HCT116 (cell line): ENCODE measurements around the gene TLCD3A. TPM values are rescaled to one million over a fixed set of nuclear protein-coding genes. Genes with fewer than 3 reads are reported as not detected.

Experiments
- ATAC-seq: fragments of 200-7000 bp; cut with Tn5 transposase; 2 replicates; pipeline ENCODE4 v1.9.1; 2020; ENCODE audit warnings: mild to moderate bottlenecking, moderate library complexity
- BruUV-seq: library from RNA; stranded (reverse); fragments of 400-500 nt; replicated peaks from 2 replicates; lab custom pipeline; 2021; lab: Mats Ljungman, UMichigan
- CTCF ChIA-PET: fragments of 300-600 bp; sonication (Branson Sonifier 250); formaldehyde crosslinking; loops from one replicate; lab custom pipeline; 2021; ENCODE audit warnings: antibody characterized with exemption; lab: Charles Lee
- POLR2A ChIA-PET: fragments of 300-600, 350-600 bp; sonication (Branson Sonifier 250); formaldehyde crosslinking; loops from one replicate; lab custom pipeline; 2021; ENCODE audit warnings: antibody characterized with exemption; lab: Charles Lee
- RAD21 ChIA-PET, 2 experiments: fragments of 300-600 bp; sonication (Branson Sonifier 250); formaldehyde crosslinking; loops; one replicate each; lab custom pipeline; 2023; ENCODE audit warnings: low total read pairs in 2 of 2; ENCODE audit not compliant: uncharacterized antibody in 2 of 2, unreplicated experiment in 2 of 2, low non-redundant PET in 1 of 2; lab: Charles Lee
- DNase-seq: peaks from one replicate; pipeline ENCODE4 v3.0.0-alpha.2; 2010; ENCODE audit warnings: low read depth, low spot score
- H2AFZ ChIP-seq: fragments of 200-600 bp; shearing (Covaris generic), sonication (generic); 2 replicates; pipeline ENCODE4 v1.6.1; 2017; ENCODE audit warnings: low read depth, mixed run types, mixed read lengths, antibody characterized with exemption, low read length; ENCODE audit not compliant: poor library complexity, severe bottlenecking
- H3K27ac ChIP-seq: 2 replicates; pipeline ENCODE4 v1.5.1; 2012; ENCODE audit warnings: low read depth, low read length
- H3K27me3 ChIP-seq: fragments of 200-600 bp; sonication (generic); 2 replicates; pipeline ENCODE4 v1.6.1; 2016; ENCODE audit warnings: mixed run types, low read length, mixed read lengths; ENCODE audit not compliant: insufficient read depth
- H3K36me3 ChIP-seq, 2 experiments: fragments of 200-500 bp in 1 of 2; fragments of 200-600 bp in 1 of 2; sonication (Bioruptor generic) in 1 of 2; sonication (generic) in 1 of 2; 2 replicates each; pipeline versions ENCODE4 v1.5.1 to v1.6.1; 2014 to 2016; ENCODE audit warnings: low read length in 2 of 2, inconsistent platforms in 1 of 2, mixed read lengths in 1 of 2, mixed run types in 1 of 2; ENCODE audit not compliant: insufficient read depth in 2 of 2, control insufficient read depth in 1 of 2
- H3K4me1 ChIP-seq, 2 experiments: fragments of 200-600 bp in 1 of 2; sonication (generic) in 1 of 2; 2 replicates each; pipeline versions ENCODE4 v1.5.1 to v1.6.1; 2012 to 2017; ENCODE audit warnings: low read length in 2 of 2, inconsistent platforms in 1 of 2, mild to moderate bottlenecking in 1 of 2, mixed read lengths in 1 of 2, mixed run types in 1 of 2, moderate library complexity in 1 of 2; ENCODE audit not compliant: insufficient read depth in 2 of 2, control insufficient read depth in 1 of 2
- H3K4me2 ChIP-seq: fragments of 200-600 bp; sonication (generic); 2 replicates; pipeline ENCODE4 v1.6.1; 2017; ENCODE audit warnings: mixed run types, low read length, mixed read lengths
- H3K4me3 ChIP-seq, 2 experiments: fragments of 200-600 bp in 1 of 2; sonication (generic) in 1 of 2; replicated peaks in 1 of 2; 2 replicates each; pipeline ENCODE4 v1.5.1; 2011 to 2016; ENCODE audit warnings: low read length in 2 of 2, control low read depth in 1 of 2, low read depth in 1 of 2, mild to moderate bottlenecking in 1 of 2, mixed read lengths in 1 of 2, mixed run types in 1 of 2
- H3K79me2 ChIP-seq: fragments of 200-600 bp; sonication (generic); 2 replicates; pipeline ENCODE4 v1.6.1; 2017; ENCODE audit warnings: mild to moderate bottlenecking, mixed run types, low read length, moderate library complexity, mixed read lengths; ENCODE audit not compliant: insufficient read depth
- H3K9ac ChIP-seq: fragments of 200-600 bp; sonication (generic); 2 replicates; pipeline ENCODE4 v1.6.1; 2016; ENCODE audit warnings: low read length, mixed read lengths
- H3K9me2 ChIP-seq: fragments of 200-600 bp; sonication (generic), shearing (Covaris generic); 2 replicates; pipeline ENCODE4 v1.6.1; 2017; ENCODE audit warnings: mixed run types, mild to moderate bottlenecking, moderate library complexity; ENCODE audit not compliant: insufficient read depth
- H3K9me3 ChIP-seq, 2 experiments: fragments of 200-500 bp in 1 of 2; fragments of 200-600 bp in 1 of 2; sonication (Bioruptor generic) in 1 of 2; sonication (generic) in 1 of 2; 2 replicates each; pipeline ENCODE4 v1.6.1; 2014 to 2017; ENCODE audit warnings: low read length in 2 of 2, mixed read lengths in 2 of 2, inconsistent platforms in 1 of 2, low read depth in 1 of 2, mild to moderate bottlenecking in 1 of 2, mixed run types in 1 of 2, moderate library complexity in 1 of 2; ENCODE audit not compliant: control insufficient read depth in 1 of 2, insufficient read depth in 1 of 2
- H4K20me1 ChIP-seq: fragments of 200-600 bp; sonication (generic), shearing (Covaris generic); 2 replicates; pipeline ENCODE4 v1.6.1; 2017; ENCODE audit warnings: mixed run types, mild to moderate bottlenecking, moderate library complexity; ENCODE audit not compliant: insufficient read depth
- EGR1 ChIP-seq: IDR thresholded peaks from 2 replicates; pipeline ENCODE4 v1.6.1; 2012; ENCODE audit warnings: low read depth
- ELF1 ChIP-seq: IDR thresholded peaks from 2 replicates; pipeline ENCODE4 v1.6.1; 2012; ENCODE audit warnings: low read depth, borderline replicate concordance
- EZH2 ChIP-seq: fragments of 200-600 bp; sonication (generic); IDR thresholded peaks from 2 replicates; pipeline ENCODE4 v1.6.1; 2017; ENCODE audit warnings: antibody characterized with exemption, mixed run types
- EZH2phosphoT487 ChIP-seq: fragments of 200-600 bp; IDR thresholded peaks from 2 replicates; pipeline ENCODE4 v1.6.1; 2018; ENCODE audit warnings: antibody characterized with exemption, borderline replicate concordance
- FOSL1 ChIP-seq: IDR thresholded peaks from 2 replicates; pipeline ENCODE4 v1.6.1; 2012; ENCODE audit warnings: low read depth
- JUND ChIP-seq: IDR thresholded peaks from 2 replicates; pipeline ENCODE4 v1.6.1; 2012
- POLR2A ChIP-seq: IDR thresholded peaks from 2 replicates; pipeline ENCODE4 v1.7.0; 2011; ENCODE audit warnings: borderline replicate concordance; ENCODE audit not compliant: insufficient read depth, insufficient read length; ENCODE audit errors: extremely low read depth
- POLR2AphosphoS5 ChIP-seq: IDR thresholded peaks from 2 replicates; pipeline ENCODE4 v1.6.1; 2011; ENCODE audit warnings: mild to moderate bottlenecking, low read depth, low read length, moderate library complexity
- SP1 ChIP-seq: IDR thresholded peaks from 2 replicates; pipeline ENCODE4 v1.6.1; 2012; ENCODE audit warnings: low read depth
- SRF ChIP-seq: IDR thresholded peaks from 2 replicates; pipeline ENCODE4 v1.6.1; 2012; ENCODE audit warnings: low read depth
- TCF7L2 ChIP-seq: IDR thresholded peaks from 2 replicates; pipeline ENCODE4 v1.7.0; 2011; ENCODE audit warnings: borderline replicate concordance, inconsistent platforms; ENCODE audit not compliant: insufficient read depth, insufficient read length; ENCODE audit errors: extremely low read depth
- YY1 ChIP-seq: IDR thresholded peaks from 2 replicates; pipeline ENCODE4 v1.6.1; 2011; ENCODE audit warnings: low read length, low read depth, moderate library complexity, mild to moderate bottlenecking; ENCODE audit not compliant: insufficient replicate concordance; ENCODE audit errors: extremely low read depth
- ZFX ChIP-seq: fragments of 450-650 bp; IDR thresholded peaks from 2 replicates; pipeline ENCODE4 v1.6.1; 2017
- intact Hi-C: fragments of 100-400 bp; cut with micrococcal nuclease; formaldehyde crosslinking; loops from 2 replicates; pipeline ENCODE4 v1.10.0; 2022
- total RNA-seq: library from RNA; stranded (reverse); gene quantifications from one replicate; pipeline ENCODE4 v1.2.1, GENCODE V29; 2021; ENCODE audit not compliant: unreplicated experiment
- TF ChIP-seq, protein P1 (sequence below), 3 experiments: fragments of 200-600 bp in 1 of 3; sonication (generic) in 1 of 3; IDR thresholded peaks in 2 of 3; conservative IDR thresholded peaks in 1 of 3; 2 replicates each; pipeline ENCODE4 v1.5.1; 2012 to 2017; ENCODE audit warnings: low read depth in 2 of 3, low read length in 2 of 3, antibody characterized with exemption in 1 of 3, borderline replicate concordance in 1 of 3, control low read depth in 1 of 3, mild to moderate bottlenecking in 1 of 3, mixed read lengths in 1 of 3, mixed run types in 1 of 3, moderate library complexity in 1 of 3; ENCODE audit not compliant: insufficient read depth in 1 of 3
- TF ChIP-seq, protein P2 (sequence below): IDR thresholded peaks from 2 replicates; pipeline ENCODE4 v1.6.1; 2012
- TF ChIP-seq, protein P3 (sequence below): IDR thresholded peaks from 2 replicates; pipeline ENCODE4 v1.6.1; 2011; ENCODE audit warnings: mild to moderate bottlenecking, low read length, moderate library complexity; ENCODE audit not compliant: insufficient replicate concordance; ENCODE audit errors: extremely low read depth

The TLCD3A gene
- total RNA-seq, 1 experiment from 2014 or later: 26.0 TPM

DNA sequence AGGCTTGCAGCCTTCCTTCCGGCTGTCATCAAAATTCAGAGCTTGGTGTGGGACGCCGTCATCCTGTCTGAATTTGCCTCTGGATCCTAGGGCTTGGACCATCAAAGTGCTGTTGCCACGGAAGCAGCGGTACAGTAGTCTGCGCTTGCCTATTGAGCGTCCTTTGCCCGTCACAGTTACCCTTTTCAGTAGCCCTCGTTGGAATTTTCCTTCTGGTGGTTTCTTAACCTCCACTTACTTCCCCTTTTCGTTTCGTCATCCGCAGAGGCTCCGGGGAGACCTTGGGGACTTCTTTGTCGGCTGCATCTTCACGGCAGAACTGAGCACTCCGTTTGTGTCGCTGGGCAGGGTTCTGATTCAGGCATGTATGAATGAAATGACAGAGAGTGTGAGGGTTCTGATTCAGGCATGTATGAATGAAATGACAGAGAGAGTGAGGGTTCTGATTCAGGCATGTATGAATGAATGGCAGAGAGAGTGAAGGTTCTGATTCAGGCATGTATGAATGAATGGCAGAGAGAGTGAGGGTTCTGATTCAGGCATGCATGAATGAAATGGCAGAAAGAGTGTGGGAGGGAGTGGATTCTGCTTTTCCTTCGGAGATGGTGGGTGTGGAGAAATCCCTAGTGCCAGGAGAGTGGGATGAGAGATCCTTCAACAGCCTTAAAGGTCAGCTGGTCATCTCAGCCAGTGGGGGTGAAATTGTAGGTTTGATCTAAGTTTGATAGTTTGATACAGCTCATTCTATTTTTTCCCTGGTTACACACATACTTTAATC lies 8.0 kb downstream of the TLCD3A start:
- Histone ChIP-seq H3K27me3 (no peaks in the 10 kb centered on the region), H3K27ac (no peak overlapping the region), H3K9me3 (no peaks in the 10 kb centered on the region), H3K9me2 (no peaks in the 10 kb centered on the region), H3K4me2 (no peak overlapping the region), H3K79me2 (peaks cover 92% of the 10 kb centered on the region), H3K4me1 (no peaks in the 10 kb centered on the region), H3K36me3 (peaks cover 40 to 72% of the 10 kb centered on the region in 2 experiments), H3K9ac (no peak overlapping the region), H4K20me1 (peaks cover 14% of the 10 kb centered on the region; the same call in 1 of the 2 replicates), H3K4me3 (no peak overlapping the region), H2AFZ (no peak overlapping the region)
- no peak for ATAC-seq
- CTCF ChIA-PET: no interaction called here
- POLR2A ChIA-PET: no interaction called here
- DNase-seq: no peak
- RAD21 ChIA-PET: no interaction called here
- intact Hi-C loops: no loop called here
- no peak for TF ChIP-seq TCF7L2
- TF ChIP-seq YY1: no peak
- TF ChIP-seq POLR2AphosphoS5: no peak
- TF ChIP-seq SRF: no peak
- no peak for TF ChIP-seq ELF1
- TF ChIP-seq ZFX: no peak
- TF ChIP-seq FOSL1: no peak
- BruUV-seq: no TSS peak

DNA sequence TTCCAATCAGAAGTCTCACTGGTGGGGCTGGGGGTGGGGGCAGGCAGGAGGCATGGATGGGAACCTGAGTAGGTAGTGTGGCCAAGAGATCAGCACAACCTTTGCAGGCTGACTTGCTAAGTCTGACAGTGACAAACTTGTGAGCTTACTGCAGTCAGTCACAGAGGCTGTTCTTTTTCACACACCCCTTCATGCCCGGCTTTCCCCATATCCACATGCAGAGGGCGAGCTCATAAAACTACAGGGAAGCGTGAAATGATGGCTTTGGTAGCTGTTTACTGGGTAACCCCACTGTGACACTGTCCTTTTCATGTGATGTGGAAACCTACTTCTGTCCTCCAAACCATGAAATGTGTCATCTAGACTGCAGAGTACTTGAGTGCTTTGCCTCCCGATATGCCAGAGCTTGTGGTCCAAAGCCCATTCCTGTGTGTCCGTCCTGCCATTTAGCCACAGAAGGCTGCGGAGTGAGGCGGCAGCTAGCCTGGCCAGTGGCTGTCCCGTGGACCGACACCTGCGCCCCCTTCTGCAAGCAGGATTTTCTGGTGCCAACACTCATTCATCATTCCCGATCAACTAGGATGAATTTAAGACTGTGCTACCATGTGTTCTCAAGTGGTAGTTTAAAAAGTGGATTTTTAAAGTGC lies 9.9 kb downstream of the TLCD3A start:
- CTCF ChIA-PET: no interaction called here
- H3K4me1 ChIP-seq: no peaks in the 10 kb centered on the region
- no TSS peak for BruUV-seq
- peaks cover 93% of the 10 kb centered on the region for H3K79me2 ChIP-seq
- no peak overlapping the region for H3K4me2 ChIP-seq
- RAD21 ChIA-PET: no interaction called here
- peaks cover 55 to 83% of the 10 kb centered on the region in 2 experiments for H3K36me3 ChIP-seq
- intact Hi-C loops: no loop called here
- H3K27me3 ChIP-seq: no peaks in the 10 kb centered on the region
- no peak overlapping the region for H3K9ac ChIP-seq
- POLR2A ChIA-PET: no interaction called here
- H3K9me2 ChIP-seq: no peaks in the 10 kb centered on the region
- H3K9me3 ChIP-seq: no peaks in the 10 kb centered on the region
- ATAC-seq (peak; percentile 33), DNase-seq (no peak)
- H2AFZ ChIP-seq: no peak overlapping the region
- no peak overlapping the region for H3K4me3 ChIP-seq
- H3K27ac ChIP-seq: no peak overlapping the region
- peaks cover 14% of the 10 kb centered on the region; the same call in 1 of the 2 replicates for H4K20me1 ChIP-seq
- TF ChIP-seq EZH2phosphoT487: no peak
- TF ChIP-seq JUND: no peak
- TF ChIP-seq, protein P1, sequence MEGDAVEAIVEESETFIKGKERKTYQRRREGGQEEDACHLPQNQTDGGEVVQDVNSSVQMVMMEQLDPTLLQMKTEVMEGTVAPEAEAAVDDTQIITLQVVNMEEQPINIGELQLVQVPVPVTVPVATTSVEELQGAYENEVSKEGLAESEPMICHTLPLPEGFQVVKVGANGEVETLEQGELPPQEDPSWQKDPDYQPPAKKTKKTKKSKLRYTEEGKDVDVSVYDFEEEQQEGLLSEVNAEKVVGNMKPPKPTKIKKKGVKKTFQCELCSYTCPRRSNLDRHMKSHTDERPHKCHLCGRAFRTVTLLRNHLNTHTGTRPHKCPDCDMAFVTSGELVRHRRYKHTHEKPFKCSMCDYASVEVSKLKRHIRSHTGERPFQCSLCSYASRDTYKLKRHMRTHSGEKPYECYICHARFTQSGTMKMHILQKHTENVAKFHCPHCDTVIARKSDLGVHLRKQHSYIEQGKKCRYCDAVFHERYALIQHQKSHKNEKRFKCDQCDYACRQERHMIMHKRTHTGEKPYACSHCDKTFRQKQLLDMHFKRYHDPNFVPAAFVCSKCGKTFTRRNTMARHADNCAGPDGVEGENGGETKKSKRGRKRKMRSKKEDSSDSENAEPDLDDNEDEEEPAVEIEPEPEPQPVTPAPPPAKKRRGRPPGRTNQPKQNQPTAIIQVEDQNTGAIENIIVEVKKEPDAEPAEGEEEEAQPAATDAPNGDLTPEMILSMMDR (IDR thresholded peaks at IDR 0.05 in 2 of 3, conservative IDR thresholded peaks at IDR 0.05 in 1 of 3; ENCODE audit: borderline replicate concordance in 1 of 3, insufficient read depth in 1 of 3, low read depth in 2 of 3, low read length in 2 of 3): no peak
- TF ChIP-seq, protein P2, sequence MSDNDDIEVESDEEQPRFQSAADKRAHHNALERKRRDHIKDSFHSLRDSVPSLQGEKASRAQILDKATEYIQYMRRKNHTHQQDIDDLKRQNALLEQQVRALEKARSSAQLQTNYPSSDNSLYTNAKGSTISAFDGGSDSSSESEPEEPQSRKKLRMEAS: no peak
- TF ChIP-seq EZH2: no peak
- no peak for TF ChIP-seq TCF7L2
- TF ChIP-seq POLR2A: no peak
- no peak for TF ChIP-seq ELF1
- TF ChIP-seq, protein P3, sequence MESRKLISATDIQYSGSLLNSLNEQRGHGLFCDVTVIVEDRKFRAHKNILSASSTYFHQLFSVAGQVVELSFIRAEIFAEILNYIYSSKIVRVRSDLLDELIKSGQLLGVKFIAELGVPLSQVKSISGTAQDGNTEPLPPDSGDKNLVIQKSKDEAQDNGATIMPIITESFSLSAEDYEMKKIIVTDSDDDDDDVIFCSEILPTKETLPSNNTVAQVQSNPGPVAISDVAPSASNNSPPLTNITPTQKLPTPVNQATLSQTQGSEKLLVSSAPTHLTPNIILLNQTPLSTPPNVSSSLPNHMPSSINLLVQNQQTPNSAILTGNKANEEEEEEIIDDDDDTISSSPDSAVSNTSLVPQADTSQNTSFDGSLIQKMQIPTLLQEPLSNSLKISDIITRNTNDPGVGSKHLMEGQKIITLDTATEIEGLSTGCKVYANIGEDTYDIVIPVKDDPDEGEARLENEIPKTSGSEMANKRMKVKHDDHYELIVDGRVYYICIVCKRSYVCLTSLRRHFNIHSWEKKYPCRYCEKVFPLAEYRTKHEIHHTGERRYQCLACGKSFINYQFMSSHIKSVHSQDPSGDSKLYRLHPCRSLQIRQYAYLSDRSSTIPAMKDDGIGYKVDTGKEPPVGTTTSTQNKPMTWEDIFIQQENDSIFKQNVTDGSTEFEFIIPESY: no peak
- TF ChIP-seq SP1: no peak
- no peak for TF ChIP-seq EGR1
- no peak for TF ChIP-seq POLR2AphosphoS5
- no peak for TF ChIP-seq SRF
